Right renal cortex interstitium (tissue), 3 donors: ENCODE data around the gene SEPTIN3. TPM values are rescaled to one million over a fixed set of nuclear protein-coding genes. Genes with fewer than 3 reads are reported as not detected.

Experiments used
- DNase-seq, 3 donors: peaks; one replicate each; pipeline ENCODE4 v3.0.0-alpha.2; 2013; ENCODE audit warnings: low read depth in 3 of 3, low spot score in 2 of 3
- polyA plus RNA-seq, 3 donors: library from polyadenylated mRNA; unstranded; fragments of 120-200 nt; gene quantifications; one replicate each; pipeline ENCODE4 v1.2.1, GENCODE V29; 2013; ENCODE audit not compliant: insufficient read length in 3 of 3

SEPTIN3 gene
- polyA plus RNA-seq, 3 donors = 5.7 to 7.2 (median 6.9) TPM

DNA sequence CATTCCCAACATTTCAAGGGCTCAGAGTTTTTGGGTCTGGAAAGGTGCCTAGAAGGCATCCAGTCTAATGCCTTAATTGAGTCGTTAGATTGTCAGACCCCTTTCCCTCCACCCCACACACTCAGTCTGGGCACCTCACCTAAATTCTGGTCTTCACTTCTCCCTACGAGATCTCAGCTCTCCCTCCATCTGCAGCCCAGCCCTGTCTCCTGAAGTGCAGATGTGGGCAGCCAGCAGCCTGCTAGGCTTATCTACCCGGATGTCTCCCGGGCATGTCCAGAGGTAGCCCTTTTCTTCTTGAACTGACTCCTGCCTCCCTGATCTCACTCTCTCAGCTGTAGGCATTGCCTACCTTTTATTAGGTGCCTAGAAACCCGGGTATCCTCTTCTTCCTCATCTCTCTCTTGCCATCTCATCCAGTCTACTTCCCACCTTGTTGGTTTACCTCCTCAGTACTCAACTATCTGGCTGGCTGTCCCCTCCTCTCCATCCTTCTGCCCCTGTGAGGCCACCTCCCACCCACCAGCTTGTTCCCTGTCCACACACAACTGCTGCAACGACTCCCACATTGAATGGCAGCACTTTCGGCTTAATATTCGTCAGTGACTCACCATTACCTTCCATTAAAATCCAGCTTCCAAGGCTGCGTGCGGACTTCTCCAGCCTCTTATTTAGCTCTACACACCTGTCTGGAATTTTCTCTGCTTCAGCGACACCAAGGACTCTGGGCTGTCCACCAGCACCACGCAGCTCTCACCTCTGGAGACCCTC is 6.2 kb downstream of the SEPTIN3 start:
- DNase-seq = no peak

DNA sequence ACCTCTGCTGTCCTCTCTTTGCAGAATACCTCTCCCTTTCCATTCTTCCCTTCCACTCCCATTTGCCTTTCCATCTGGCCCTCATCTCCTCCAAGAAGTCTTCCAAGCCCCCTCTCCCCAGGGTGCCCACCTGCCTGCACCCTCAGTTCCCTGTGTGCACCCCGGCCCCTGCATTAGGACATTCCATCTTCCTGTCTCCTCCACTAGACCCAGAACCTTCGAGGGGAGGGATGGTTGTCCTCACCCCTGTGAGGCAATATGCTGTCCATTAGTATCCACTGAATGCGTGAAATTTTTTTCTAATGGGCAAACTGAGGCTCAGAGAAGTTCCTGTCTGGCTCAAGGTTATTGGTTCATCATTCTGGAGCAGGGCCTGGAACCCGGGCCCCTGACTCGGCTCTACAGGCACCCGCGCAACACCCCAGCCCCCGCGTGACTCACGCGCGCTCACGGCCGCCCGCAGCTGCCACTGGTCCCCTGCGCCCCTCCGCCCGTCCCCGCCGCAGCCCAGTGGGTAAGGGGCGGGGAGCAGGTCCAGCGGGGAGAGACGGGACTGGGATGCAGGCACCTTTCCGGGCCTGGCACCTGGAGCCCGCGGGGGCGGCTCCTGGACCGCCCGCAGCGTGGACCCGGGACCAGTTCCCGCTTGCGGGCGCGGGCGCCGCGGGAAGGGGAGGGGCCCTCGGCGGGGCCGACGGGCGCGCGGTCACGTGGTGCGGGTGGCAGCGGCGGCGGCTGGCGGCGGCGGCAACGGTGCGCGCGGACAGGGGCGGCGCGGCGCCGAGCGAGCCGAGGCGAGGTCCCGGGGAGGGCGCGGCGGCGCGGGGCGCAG is 7.0 kb downstream of the SEPTIN3 start:
- DNase-seq = no peak

DNA sequence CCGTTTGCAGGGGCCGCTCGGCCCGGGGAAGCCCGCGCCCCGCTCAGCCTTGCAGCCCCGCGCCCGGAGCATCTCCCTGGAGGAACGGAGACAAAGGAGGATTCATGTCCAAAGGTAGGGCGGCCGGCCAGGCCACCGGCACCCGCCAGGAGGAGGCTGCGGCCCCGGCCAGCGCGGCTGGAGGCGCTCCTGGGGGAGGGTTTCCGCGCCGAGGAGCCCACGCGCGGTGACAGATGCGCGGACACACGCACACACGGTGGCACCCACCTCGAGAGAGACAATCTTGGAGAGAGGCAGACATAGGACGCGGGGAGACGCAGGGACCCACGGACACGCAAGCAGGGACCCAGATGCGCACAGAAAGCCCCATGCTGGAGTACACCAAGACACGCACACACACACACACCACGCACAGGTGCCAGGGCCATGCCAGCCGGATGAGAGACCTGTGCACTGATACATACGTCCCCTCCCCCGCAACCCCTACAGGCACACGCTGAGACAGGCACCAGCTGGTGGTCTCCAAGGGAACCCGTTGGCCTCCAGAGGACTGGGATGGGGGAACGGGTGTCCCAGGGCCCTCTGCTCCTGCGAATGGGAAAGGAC is 7.8 kb downstream of the SEPTIN3 start:
- DNase-seq = peak in 1 of 3 donors; percentile 50

DNA sequence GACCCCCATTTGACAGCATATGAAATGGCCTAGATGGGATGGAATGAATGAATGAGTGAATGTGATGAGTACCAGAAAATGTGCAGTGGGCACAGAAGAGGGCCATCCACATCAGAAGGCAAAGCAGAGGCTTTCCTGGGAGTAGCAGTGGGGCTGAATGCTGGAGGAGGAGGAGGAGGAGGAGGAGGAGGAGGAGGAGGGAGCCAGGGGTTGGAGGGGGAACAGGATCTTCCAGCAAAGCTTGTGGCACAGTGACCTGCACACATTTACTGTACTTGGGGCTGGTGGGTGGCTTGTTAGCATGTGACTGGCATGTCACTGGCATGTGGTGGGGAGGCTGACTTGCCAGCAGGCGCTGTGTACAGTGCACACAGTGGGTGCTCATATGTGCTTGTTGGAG is 9.5 kb downstream of the SEPTIN3 start:
- no peak for DNase-seq

DNA sequence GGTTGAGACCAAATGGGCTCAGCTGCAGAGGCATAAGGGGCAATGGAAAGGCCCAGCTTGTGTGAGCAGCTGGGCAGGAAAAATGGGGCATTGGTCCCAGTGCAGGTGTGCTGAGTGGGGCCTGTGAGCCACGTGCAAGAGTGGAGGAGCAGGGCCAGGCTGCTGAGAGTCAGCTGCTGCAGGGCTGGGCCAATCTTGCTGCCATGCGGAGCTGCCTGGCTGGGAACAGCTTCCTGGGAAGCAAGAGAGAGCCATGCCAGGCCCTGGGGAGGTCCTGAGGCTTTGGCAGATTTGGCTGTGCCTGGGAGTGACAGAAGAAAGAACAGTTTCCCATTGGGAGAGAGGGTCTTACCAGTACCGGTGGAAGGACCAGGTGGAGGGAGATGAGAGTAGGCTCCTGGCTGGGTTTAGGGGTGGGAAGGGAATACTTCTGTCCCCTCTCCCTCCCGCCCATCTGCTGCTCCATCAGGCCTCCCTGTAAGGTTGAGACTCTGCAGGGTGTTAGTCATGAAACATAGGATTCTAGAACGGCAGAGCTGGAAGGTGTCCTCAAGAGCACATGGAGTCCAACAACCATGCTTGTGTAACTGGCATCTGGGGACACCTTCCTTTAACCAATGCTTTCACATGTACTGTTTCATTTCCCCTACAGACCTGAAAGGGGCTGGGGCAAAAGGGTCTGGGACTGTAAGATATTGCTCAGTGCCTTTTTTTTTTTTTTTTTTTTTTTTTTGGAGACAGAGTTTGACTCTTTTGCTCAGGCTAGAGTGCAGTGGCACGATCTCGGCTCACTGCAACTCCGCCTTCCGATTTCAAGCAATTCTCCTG is 10.4 kb downstream of the SEPTIN3 start:
- no peak for DNase-seq

DNA sequence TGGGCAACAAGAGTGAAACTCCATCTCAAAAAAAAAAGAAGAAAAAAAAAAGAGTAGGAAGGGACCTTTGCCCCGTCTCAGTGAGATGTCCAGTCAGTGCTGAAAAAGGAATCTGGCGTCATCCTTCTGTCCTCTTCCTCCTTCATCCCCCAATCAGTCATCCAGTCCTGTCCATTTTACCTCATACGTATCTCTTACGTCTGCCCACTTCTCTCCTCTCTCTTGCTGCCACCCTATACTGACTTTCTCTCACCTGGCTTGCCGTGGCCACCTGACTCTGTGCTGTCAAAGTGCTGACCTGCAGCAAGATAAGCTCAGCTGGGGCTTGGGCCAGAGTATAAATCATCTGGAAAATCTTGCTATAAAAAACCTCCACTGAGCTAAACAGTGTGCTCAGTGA is 13.6 kb downstream of the SEPTIN3 start:
- DNase-seq = no peak

DNA sequence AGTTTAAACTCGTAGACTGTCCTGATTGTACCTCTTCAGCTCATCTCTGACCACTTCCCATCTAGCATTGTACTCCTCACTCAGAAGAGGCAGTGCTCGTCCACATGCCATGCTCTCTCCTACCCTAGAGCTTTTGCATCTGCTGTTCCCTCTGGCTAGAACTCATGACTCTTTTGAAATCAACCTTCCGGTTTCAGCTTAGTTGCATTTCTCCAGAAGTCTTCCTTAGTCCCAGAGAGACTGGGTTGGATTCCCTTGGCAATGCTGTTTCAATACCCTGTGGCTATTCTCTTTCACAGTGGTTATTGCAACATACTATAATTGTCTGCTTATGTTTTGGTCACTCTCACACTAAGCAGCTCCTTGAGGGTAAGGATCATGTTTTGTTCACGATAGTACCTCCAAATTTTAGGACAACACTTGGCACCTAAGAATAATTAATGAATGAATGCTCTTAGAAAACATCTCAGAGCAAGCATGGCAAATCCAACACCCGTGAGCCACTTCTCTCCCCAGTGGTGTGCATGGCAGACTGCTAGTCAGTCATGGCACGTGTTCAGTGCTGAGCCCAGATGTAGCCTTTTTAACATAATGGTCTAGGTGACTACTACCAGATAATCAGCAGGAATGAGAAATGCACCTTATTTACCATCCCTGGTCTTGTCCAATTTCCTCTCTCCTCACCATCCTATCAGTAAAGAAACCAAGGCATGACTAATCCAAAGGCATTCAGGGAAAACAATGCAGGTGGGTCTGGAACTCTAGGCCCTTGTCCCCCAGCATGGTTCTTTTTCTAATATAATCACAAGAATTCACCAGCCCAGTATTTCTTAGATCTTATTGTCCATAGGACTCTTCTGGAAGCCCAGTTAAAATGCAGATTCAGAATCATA is 14.5 kb downstream of the SEPTIN3 start:
- no peak for DNase-seq

DNA sequence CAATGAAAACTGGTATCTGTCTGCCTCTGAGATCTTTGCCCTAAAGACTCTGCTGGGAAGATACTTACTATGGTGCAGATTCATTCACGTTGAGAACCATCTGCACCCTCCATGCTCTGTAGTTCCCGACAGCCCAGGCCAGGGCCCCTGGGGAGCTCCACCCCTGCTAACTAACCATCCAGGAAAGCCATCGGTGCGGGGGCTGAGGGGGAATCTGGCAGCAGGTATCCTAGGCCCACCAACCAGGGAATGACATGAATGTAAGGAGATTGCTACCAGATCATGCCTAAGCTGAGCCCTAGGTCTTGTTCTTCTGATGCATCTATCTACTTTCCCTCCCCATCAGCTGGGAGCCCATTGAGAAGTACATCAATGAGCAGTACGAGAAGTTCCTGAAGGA is 18.0 kb downstream of the SEPTIN3 start:
- no peak for DNase-seq

DNA sequence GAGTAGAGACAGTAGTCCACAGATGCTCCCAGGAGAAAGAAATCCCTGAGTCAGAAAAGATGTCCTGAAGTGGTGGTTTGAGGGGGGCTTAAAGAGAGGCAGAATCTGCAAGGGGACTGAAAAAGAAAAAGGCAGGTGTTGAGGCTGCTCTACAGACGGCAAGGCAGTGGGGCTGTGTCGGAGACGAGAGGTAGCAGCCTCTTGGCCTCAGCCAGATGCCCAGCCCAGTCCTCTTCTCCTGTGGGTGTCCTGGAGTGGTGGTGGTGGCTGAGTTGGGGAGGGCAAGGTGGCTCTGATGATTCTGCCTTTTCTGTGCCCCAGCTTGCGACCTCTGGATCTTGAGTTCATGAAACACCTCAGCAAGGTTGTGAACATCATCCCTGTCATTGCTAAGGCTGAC is 20.0 kb downstream of the SEPTIN3 start:
- no peak for DNase-seq

DNA sequence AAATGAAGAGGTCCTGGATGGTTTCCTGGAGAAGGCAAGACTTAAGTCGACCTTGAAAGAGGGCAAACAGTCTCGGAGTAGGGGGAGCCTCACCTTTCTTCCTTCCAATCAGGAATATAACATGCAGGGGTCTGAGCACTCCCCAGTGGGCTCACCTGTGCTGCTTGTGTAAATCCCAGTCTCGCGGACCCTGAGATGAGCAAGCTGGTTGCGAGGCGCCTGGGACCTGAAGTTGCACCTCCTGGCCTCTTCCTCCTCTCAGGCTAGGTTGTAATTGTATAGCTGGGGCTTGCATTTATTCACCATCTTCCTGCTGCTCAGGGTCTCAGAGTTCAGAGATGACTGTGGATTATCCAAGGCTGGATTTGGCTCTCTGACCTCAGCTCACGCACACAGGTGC is 21.9 kb downstream of the SEPTIN3 start:
- DNase-seq = no peak

DNA sequence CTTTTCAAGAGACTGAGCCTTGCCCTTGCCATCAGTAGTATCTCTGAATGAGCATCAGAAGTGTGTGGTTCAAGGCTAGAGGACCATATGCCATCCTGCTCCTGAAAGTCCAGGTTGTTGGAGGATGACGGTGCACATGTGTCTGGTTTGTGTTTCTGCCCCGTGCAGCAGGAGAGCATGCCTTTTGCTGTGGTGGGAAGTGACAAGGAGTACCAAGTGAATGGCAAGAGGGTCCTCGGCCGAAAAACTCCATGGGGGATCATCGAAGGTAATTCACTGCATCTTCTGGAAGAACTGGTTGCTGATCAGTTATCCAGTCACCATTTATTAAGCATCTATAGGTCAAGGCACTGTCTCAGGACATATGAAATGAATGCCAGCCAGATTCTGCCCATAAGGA is 23.3 kb downstream of the SEPTIN3 start:
- DNase-seq = no peak

DNA sequence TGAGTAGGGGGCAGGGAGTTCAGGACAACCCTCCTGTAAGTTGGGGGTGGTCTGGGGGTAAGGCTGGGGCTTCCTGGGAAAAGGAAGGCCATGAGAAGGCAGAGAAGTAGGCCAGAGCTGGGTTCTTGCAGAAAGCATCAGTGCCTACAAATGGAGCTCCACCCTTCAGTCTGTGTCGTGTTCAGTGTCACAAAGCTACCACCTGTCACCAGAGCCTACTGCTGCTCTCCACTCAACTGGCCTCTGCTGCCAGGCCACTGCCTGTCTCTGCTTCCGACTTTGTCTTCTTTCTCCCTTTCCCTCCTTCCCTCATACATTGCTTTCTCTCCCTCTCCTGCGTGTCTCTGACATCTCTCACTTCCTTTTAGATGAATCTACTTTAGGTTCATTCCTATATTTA is 26.0 kb downstream of the SEPTIN3 start:
- no peak for DNase-seq

DNA sequence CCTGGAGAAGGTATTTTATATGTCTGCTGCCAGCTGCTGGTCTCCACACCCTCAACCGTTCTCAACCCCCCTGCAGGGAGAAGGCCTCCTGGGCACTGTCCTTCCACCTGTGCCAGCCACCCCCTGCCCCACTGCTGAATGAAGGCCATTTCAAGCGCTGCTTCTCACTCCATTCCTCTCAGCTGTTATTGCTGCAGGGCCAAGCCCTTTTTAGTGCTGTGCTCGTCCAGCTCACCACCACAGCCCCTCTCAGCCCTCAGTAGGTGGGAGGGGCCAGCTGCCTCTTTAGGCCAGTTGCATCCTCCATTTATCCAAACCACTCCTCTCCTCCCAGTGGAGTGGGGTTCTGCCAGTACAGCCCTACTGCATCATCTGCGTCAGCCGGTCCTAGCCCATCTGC is 27.6 kb downstream of the SEPTIN3 start:
- DNase-seq = no peak

DNA sequence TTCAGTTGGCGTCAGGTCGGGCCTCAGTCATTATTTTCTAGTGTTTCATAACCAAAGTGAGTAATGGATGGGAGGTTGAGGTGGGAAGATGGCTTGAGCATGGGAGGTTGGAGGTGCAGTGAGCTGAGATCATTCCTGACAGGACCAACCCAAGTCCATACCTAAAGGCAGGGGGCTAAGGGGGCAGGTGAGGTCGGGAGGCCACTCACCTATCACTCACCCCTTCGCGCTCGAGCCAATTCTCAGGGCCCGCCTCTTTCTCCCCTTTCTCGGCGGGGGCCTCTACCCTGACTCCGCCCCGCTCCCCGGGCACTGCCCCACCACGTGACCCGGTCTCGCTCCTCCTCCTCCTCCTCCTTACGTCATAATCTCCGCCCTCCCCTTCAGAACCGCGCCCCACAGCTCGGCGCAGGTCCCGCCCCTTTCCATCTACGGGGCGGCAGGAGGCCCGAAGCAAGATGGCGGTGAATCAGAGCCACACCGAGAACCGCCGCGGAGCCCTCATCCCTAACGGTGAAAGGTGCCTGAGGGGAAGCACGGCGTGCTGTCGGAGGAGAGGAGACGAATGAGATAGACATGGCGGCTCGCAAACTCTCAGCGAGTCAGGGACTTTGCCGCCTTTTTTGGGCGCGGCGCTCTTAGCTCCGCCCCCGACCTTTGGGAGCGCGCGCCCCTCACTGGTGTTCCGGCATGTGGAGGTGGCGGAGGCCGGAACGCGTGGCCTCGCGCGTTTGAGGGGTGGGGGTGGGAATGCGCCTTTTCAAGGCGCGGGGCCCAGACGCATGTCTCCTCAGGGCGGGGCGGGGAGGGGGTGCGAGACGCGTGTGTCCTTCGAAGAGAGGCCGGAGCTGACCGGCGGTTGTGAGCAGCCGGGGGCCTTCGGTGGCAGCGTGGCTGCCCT is 29.4 kb downstream of the SEPTIN3 start, which contains the start of gene WBP2NL:
WBP2NL (plus strand) TSS at position 428 of the 901 bp plus-strand sequence; CDS start at position 459, 31 bp downstream.
- DNase-seq = peak; percentile 41 to 68 (median 67)

DNA sequence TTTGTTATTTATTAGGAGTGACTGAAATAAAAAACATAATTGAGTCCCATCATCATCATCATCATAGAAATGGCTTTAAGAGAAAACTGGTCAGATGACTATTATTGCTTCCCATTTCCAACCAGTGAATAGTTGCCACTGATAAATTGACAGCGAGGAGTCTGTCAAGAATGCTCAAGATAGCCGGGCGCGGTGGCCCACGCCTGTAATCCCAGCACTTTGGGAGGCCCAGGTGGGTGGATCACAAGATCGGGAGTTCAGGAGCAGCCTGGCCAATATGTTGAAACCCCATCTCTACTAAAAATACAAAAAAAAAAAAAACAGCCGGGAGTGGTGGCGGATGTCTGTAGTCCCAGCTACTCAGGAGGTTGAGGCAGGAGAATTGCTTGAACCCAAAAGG is 31.2 kb downstream of the SEPTIN3 start:
- no peak for DNase-seq

DNA sequence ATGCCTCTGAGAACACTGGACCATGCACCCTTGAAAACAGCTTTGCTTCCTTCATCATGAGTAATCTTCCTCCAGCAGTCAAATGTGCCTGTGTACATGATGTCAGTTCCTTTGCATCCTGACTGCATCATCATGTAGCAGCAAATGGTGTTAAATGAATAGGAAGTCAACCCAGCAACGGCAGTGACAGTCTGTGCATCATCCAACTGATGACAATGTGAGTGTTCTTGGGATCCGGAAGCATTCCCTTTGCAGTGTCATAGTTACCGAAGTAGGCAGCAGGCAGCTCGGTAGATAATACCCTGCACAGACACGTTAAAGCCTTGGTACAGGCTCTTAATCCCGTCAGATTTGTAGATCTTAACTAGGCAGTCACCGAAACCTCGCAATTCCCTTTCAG is 31.9 kb downstream of the SEPTIN3 start:
- no peak for DNase-seq

DNA sequence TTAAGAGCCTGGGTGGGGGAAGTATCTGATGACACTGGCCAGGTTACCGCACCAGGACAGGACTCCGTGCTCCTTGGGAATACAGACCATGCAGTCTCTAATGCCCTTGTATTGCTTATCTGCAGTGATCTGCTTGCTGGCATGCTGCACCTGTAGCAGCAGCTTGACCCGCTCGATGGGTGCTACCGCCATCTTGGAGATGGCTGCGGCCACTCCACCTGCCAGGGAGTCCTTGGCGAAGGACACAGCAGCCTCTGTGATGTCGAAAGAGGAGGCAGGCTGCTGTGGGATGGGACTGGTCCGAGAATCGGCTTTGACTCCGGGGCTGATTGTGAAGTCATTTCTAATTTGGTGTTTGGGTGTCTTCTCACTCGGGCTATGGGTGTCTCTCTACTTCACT is 32.5 kb downstream of the SEPTIN3 start:
- DNase-seq = no peak

DNA sequence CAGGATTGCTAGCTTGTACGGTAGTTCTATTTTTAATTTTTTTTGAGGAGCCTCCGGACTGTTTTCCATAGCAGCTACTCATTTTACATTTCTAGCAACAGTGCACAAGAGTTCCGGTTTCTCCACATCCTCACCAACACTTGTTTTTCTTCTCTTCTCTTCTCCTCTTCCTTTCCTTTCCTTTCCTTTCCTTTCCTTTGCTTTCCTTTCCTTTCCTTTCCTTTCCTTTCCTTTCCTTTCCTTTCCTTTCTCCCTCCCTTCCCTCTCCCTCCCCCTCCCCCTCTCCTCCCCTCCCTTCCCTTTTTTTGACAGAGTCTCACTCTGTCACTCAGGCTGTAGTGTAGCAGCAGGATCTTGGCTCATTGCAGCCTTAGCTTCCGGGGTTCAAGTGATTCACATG is 38.7 kb downstream of the SEPTIN3 start:
- no peak for DNase-seq

DNA sequence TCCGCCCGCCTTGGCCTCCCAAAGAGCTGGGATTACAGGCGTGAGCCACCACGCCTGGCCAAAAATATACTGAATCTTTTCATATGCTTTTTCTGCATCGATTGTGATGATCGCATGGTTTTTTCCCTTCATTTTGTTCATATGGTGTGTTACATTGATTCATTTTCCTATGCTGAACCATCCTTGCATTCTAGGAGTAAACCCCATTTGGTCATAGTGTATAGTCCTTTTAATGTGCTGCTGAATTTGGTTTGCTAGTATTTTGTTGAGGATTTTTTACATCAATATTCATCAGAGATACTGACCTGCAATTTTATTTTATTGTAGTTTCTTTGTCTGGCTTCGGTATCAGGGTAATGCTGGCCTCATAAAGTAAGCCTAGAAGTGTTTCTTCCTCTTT is 41.5 kb downstream of the SEPTIN3 start:
- no peak for DNase-seq
